GM23338 (cell line): ENCODE data around the gene MEAK7. TPM values are rescaled to one million over a fixed set of nuclear protein-coding genes. Genes with fewer than 3 reads are reported as not detected.

Experiments
- ATAC-seq: fragments of 200-7000 bp; cut with Tn5 transposase; 3 replicates; pipeline ENCODE4 v1.9.1; 2020
- DNase-seq: peaks from one replicate; pipeline ENCODE4 v3.0.0-alpha.2; 2015; ENCODE audit warnings: low spot score
- H2AFZ ChIP-seq: fragments of 200-600 bp; sonication (generic); 2 replicates; pipeline ENCODE4 v1.8.0; 2016; ENCODE audit warnings: antibody characterized with exemption, mild to moderate bottlenecking, moderate library complexity
- H3F3A ChIP-seq: fragments of 200-600 bp; sonication (generic); replicated peaks from 2 replicates; pipeline ENCODE4 v1.8.0; 2017; ENCODE audit warnings: antibody characterized with exemption, mixed run types, low read depth
- H3K27ac ChIP-seq: fragments of 200-600 bp; sonication (generic); 2 replicates; pipeline ENCODE4 v1.6.1; 2016; ENCODE audit warnings: low read depth
- H3K27me3 ChIP-seq: fragments of 200-600 bp; sonication (generic); 2 replicates; pipeline ENCODE4 v1.8.0; 2016; ENCODE audit warnings: mild to moderate bottlenecking, mixed run types, moderate library complexity; ENCODE audit not compliant: insufficient read depth
- H3K36me3 ChIP-seq: fragments of 200-600 bp; sonication (generic); 2 replicates; pipeline ENCODE4 v1.8.0; 2016; ENCODE audit warnings: mild to moderate bottlenecking; ENCODE audit not compliant: insufficient read depth
- H3K4me1 ChIP-seq: fragments of 200-600 bp; sonication (generic); 2 replicates; pipeline ENCODE4 v1.8.0; 2016; ENCODE audit warnings: mild to moderate bottlenecking, moderate library complexity; ENCODE audit not compliant: insufficient read depth
- H3K4me2 ChIP-seq: fragments of 200-600 bp; sonication (generic); 2 replicates; pipeline ENCODE4 v1.7.1; 2017; ENCODE audit warnings: mixed run types
- H3K4me3 ChIP-seq: fragments of 200-600 bp; sonication (generic); 2 replicates; pipeline ENCODE4 v1.6.1; 2016; ENCODE audit warnings: mixed run types
- H3K79me2 ChIP-seq: fragments of 200-600 bp; sonication (generic); replicated peaks from 2 replicates; pipeline ENCODE4 v1.8.0; 2017; ENCODE audit warnings: mild to moderate bottlenecking; ENCODE audit not compliant: insufficient read depth
- H3K9me2 ChIP-seq: fragments of 200-600 bp; sonication (generic); 2 replicates; pipeline ENCODE4 v1.8.0; 2017; ENCODE audit not compliant: insufficient read depth
- H4K20me1 ChIP-seq: fragments of 200-600 bp; sonication (generic); replicated peaks from 2 replicates; pipeline ENCODE4 v1.8.0; 2017; ENCODE audit warnings: mild to moderate bottlenecking; ENCODE audit not compliant: insufficient read depth
- H3K27ac Mint-ChIP-seq: 2 replicates; pipeline ENCODE4 v1.8.0; 2020; ENCODE audit warnings: inconsistent platforms, mild to moderate bottlenecking, moderate library complexity, mixed read lengths
- H3K27me3 Mint-ChIP-seq: 3 replicates; pipeline ENCODE4 v1.8.0; 2022; ENCODE audit warnings: low read depth, mild to moderate bottlenecking, moderate library complexity, mixed read lengths, inconsistent platforms; ENCODE audit not compliant: insufficient read depth, poor library complexity
- H3K36me3 Mint-ChIP-seq: 3 replicates; pipeline ENCODE4 v1.8.0; 2021; ENCODE audit warnings: low read depth, mild to moderate bottlenecking, inconsistent platforms, moderate library complexity, mixed read lengths
- H3K4me1 Mint-ChIP-seq: 3 replicates; pipeline ENCODE4 v1.8.0; 2020; ENCODE audit warnings: mild to moderate bottlenecking, inconsistent platforms, mixed read lengths
- H3K4me3 Mint-ChIP-seq: 3 replicates; pipeline ENCODE4 v1.8.0; 2021; ENCODE audit warnings: moderate library complexity, mild to moderate bottlenecking, inconsistent platforms, mixed read lengths
- H3K9me3 Mint-ChIP-seq: 3 replicates; pipeline ENCODE4 v1.8.0; 2020; ENCODE audit warnings: moderate library complexity, mild to moderate bottlenecking, inconsistent platforms, mixed read lengths
- CREB1 ChIP-seq: fragments of 250-450 bp; sonication (Bioruptor Pico); IDR thresholded peaks from 2 replicates; pipeline ENCODE4 v1.5.0; 2020; ENCODE audit warnings: low read depth, mild to moderate bottlenecking, moderate library complexity
- EZH2 ChIP-seq: fragments of 200-600 bp; sonication (generic); IDR thresholded peaks from one replicate; pipeline ENCODE4 v1.8.0; 2017; ENCODE audit warnings: antibody characterized with exemption, mild to moderate bottlenecking, low read depth; ENCODE audit not compliant: unreplicated experiment
- NANOG ChIP-seq: IDR thresholded peaks from 2 replicates; pipeline ENCODE4 v1.6.1; 2016; ENCODE audit warnings: antibody characterized with exemption, borderline replicate concordance
- POLR2AphosphoS5 ChIP-seq: IDR thresholded peaks from 2 replicates; pipeline ENCODE4 v1.6.1; 2016; ENCODE audit warnings: antibody characterized with exemption, low read depth
- STAT1 ChIP-seq: IDR thresholded peaks from one replicate; pipeline ENCODE4 v1.6.1; 2016; ENCODE audit warnings: antibody characterized with exemption; ENCODE audit not compliant: unreplicated experiment
- polyA plus RNA-seq: library from polyadenylated mRNA; unstranded; fragments of >200 nt; fragmentation: Nextera tagmentation; extraction: Ambion mirVana; gene quantifications from 2 replicates; pipeline ENCODE4 v1.2.1, GENCODE V29; 2016
- total RNA-seq: library from RNA; depleted of rRNA; stranded (reverse); fragments of >200 nt; shearing (Covaris generic); gene quantifications from 2 replicates; pipeline ENCODE4 v1.2.3, GENCODE V29; 2014
- TF ChIP-seq, protein P1 (sequence below): fragments of 250-450 bp; sonication (Bioruptor Pico); IDR thresholded peaks from 2 replicates; pipeline ENCODE4 v1.5.0; 2020; ENCODE audit warnings: mild to moderate bottlenecking, moderate library complexity
- TF ChIP-seq, protein P2 (sequence below), 2 experiments: fragments of 200-600 bp in 1 of 2; sonication (generic) in 1 of 2; conservative IDR thresholded peaks; 2 replicates each; pipeline versions ENCODE4 v1.5.1 to v1.6.1; 2016 to 2017; ENCODE audit warnings: antibody characterized with exemption in 2 of 2, low read depth in 2 of 2, mild to moderate bottlenecking in 2 of 2, moderate library complexity in 1 of 2

MEAK7 gene
- total and polyA plus RNA-seq, 2 experiments from 2014 or later: 7.5 to 17.2 TPM

DNA sequence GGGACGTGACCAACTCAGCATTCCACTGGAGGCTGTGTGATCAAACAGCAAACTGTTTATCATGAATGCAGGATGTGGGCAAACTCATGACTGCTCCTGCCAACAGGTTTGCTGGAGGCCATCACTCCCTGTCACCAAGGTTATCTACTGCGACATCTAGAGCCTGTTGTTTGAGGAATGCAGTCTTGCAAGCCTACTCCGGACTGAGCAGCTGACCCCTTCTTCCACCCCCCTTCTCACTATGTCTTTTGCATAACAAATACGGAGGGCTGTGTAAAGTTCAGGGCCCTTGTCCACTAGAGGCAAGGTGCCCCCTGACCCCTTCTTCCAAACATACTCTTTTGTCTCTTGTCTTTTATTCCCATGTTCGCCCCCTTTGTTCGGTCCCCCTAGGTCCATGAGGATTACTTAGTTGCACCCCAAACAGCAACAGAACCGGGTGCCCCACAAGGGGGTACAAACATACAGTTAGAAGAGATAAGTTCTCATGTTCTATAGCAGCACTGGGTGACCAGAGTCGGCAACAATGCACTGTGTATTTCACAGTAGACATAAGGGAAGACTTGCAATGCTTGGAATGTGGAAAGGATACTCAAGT, 28.7 kb downstream of the MEAK7 start (continued):
- TF ChIP-seq, protein P1, sequence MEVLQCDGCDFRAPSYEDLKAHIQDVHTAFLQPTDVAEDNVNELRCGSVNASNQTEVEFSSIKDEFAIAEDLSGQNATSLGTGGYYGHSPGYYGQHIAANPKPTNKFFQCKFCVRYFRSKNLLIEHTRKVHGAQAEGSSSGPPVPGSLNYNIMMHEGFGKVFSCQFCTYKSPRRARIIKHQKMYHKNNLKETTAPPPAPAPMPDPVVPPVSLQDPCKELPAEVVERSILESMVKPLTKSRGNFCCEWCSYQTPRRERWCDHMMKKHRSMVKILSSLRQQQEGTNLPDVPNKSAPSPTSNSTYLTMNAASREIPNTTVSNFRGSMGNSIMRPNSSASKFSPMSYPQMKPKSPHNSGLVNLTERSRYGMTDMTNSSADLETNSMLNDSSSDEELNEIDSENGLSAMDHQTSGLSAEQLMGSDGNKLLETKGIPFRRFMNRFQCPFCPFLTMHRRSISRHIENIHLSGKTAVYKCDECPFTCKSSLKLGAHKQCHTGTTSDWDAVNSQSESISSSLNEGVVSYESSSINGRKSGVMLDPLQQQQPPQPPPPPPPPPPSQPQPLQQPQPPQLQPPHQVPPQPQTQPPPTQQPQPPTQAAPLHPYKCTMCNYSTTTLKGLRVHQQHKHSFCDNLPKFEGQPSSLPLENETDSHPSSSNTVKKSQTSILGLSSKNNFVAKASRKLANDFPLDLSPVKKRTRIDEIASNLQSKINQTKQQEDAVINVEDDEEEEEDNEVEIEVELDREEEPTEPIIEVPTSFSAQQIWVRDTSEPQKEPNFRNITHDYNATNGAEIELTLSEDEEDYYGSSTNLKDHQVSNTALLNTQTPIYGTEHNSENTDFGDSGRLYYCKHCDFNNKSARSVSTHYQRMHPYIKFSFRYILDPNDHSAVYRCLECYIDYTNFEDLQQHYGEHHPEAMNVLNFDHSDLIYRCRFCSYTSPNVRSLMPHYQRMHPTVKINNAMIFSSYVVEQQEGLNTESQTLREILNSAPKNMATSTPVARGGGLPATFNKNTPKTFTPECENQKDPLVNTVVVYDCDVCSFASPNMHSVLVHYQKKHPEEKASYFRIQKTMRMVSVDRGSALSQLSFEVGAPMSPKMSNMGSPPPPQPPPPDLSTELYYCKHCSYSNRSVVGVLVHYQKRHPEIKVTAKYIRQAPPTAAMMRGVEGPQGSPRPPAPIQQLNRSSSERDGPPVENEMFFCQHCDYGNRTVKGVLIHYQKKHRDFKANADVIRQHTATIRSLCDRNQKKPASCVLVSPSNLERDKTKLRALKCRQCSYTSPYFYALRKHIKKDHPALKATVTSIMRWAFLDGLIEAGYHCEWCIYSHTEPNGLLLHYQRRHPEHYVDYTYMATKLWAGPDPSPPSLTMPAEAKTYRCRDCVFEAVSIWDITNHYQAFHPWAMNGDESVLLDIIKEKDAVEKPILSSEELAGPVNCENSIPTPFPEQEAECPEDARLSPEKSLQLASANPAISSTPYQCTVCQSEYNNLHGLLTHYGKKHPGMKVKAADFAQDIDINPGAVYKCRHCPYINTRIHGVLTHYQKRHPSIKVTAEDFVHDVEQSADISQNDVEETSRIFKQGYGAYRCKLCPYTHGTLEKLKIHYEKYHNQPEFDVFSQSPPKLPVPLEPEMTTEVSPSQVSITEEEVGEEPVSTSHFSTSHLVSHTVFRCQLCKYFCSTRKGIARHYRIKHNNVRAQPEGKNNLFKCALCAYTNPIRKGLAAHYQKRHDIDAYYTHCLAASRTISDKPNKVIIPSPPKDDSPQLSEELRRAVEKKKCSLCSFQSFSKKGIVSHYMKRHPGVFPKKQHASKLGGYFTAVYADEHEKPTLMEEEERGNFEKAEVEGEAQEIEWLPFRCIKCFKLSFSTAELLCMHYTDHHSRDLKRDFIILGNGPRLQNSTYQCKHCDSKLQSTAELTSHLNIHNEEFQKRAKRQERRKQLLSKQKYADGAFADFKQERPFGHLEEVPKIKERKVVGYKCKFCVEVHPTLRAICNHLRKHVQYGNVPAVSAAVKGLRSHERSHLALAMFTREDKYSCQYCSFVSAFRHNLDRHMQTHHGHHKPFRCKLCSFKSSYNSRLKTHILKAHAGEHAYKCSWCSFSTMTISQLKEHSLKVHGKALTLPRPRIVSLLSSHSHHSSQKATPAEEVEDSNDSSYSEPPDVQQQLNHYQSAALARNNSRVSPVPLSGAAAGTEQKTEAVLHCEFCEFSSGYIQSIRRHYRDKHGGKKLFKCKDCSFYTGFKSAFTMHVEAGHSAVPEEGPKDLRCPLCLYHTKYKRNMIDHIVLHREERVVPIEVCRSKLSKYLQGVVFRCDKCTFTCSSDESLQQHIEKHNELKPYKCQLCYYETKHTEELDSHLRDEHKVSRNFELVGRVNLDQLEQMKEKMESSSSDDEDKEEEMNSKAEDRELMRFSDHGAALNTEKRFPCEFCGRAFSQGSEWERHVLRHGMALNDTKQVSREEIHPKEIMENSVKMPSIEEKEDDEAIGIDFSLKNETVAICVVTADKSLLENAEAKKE (CRISPR knock-in tag): no peak
- TF ChIP-seq STAT1 (no peak), NANOG (no peak), EZH2 (no peak), CREB1 (CRISPR knock-in tag) (no peak)
- TF ChIP-seq, protein P2, sequence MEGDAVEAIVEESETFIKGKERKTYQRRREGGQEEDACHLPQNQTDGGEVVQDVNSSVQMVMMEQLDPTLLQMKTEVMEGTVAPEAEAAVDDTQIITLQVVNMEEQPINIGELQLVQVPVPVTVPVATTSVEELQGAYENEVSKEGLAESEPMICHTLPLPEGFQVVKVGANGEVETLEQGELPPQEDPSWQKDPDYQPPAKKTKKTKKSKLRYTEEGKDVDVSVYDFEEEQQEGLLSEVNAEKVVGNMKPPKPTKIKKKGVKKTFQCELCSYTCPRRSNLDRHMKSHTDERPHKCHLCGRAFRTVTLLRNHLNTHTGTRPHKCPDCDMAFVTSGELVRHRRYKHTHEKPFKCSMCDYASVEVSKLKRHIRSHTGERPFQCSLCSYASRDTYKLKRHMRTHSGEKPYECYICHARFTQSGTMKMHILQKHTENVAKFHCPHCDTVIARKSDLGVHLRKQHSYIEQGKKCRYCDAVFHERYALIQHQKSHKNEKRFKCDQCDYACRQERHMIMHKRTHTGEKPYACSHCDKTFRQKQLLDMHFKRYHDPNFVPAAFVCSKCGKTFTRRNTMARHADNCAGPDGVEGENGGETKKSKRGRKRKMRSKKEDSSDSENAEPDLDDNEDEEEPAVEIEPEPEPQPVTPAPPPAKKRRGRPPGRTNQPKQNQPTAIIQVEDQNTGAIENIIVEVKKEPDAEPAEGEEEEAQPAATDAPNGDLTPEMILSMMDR (conservative IDR thresholded peaks at IDR 0.05; ENCODE audit: low read depth in 2 of 2): no peak

DNA sequence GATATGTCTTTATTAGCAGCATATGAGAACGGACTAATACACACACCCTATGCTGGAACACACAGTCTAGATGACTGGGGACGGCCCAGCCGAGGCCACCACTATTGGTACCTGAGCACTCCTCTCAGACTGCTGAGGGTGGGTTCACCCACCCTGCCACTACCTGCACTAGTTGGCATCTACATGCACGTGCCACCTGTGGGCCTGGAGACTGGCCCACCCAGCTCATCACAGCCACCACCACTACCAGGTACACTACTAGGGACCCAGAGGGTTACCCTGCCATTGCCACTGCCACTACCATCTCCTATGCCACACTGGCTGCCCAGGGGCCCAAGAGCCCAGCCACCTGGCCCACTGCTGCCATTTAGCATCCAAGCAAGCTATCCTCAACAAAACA, 32.5 kb downstream of the MEAK7 start:
- Mint-ChIP-seq H3K4me1 (no peaks in the 10 kb centered on the region), H3K27ac (no peak overlapping the region), H3K36me3 (peaks cover 44% of the 10 kb centered on the region), H3K4me3 (no peak overlapping the region), H3K9me3 (peaks cover 36% of the 10 kb centered on the region), H3K27me3 (peaks cover 4% of the 10 kb centered on the region)
- Histone ChIP-seq H3K4me1 (no peaks in the 10 kb centered on the region), H3K36me3 (peaks cover 7% of the 10 kb centered on the region), H2AFZ (no peak overlapping the region), H4K20me1 (no peaks in the 10 kb centered on the region), H3K27me3 (no peaks in the 10 kb centered on the region), H3K4me2 (no peak overlapping the region), H3K9me2 (0 out of 2 replicates have a peak, but pooled peaks cover 5% of the 10 kb centered on the region), H3F3A (no peaks in the 10 kb centered on the region), H3K4me3 (no peak overlapping the region), H3K27ac (no peak overlapping the region), H3K79me2 (no peaks in the 10 kb centered on the region)
- ATAC-seq: no peak
- DNase-seq: no peak
- TF ChIP-seq, protein P1 (CRISPR knock-in tag): no peak
- no peak for TF ChIP-seq EZH2
- TF ChIP-seq POLR2AphosphoS5: no peak
- no peak for TF ChIP-seq NANOG
